ENCODE results near the gene GNB1.

DNA sequence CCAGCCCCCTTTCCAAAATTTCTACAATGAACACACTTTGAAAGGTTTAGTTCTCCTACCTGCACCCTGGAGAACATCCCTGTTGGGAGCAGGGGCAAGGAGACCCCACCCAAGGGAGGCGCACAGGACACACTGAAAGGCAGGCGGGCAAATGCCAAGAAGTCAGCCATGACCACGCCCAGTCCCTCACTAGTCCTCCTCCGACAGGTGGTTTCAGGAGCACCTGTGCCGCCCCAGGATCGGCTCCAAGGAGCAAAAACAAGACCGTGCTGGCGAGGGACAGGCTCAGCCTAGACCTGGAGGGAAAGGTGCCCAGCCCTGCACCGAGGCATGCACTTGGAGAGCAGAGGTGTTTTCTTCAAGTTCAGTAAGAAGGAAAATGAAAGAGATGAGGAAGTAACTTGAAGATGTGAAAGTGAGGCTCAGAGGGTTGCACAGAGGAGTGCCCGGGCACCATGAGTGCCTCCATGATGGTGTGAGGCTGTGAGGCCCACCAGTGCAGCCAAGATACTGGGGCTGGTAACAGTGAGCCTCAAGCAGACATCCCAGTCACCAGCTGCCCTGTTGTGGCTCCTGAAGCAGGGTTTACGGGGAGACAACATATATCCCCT is 93.1 kb downstream of the GNB1 start:
- TF ChIP-seq POLR2A (IDR thresholded peaks at IDR 0.05): no peak
- TF ChIP-seq, protein P1, sequence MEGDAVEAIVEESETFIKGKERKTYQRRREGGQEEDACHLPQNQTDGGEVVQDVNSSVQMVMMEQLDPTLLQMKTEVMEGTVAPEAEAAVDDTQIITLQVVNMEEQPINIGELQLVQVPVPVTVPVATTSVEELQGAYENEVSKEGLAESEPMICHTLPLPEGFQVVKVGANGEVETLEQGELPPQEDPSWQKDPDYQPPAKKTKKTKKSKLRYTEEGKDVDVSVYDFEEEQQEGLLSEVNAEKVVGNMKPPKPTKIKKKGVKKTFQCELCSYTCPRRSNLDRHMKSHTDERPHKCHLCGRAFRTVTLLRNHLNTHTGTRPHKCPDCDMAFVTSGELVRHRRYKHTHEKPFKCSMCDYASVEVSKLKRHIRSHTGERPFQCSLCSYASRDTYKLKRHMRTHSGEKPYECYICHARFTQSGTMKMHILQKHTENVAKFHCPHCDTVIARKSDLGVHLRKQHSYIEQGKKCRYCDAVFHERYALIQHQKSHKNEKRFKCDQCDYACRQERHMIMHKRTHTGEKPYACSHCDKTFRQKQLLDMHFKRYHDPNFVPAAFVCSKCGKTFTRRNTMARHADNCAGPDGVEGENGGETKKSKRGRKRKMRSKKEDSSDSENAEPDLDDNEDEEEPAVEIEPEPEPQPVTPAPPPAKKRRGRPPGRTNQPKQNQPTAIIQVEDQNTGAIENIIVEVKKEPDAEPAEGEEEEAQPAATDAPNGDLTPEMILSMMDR (IDR thresholded peaks at IDR 0.05): no peak
- TF ChIP-seq POLR2AphosphoS5 (IDR thresholded peaks at IDR 0.05): no peak

Measured in upper lobe of left lung (tissue), 4 donors.